Measurements from ENCODE around the gene C20orf96. TPM values are rescaled to one million over a fixed set of nuclear protein-coding genes. Genes with fewer than 3 reads are reported as not detected.

Gene C20orf96
- total and polyA plus RNA-seq, 2 of the 4 experiments (the other 2 are of a cell fraction) = 2.0 to 9.8 TPM

- H2AFZ ChIP-seq (replicated peaks; ENCODE audit: low read length, poor library complexity) = peak overlapping the region; percentile 97
- POLR2A ChIA-PET (ENCODE audit: unreplicated experiment) = interaction anchor here (0.6 kb wide), 1 partner anchor 30 kb away, joined by 3 read pairs; no protein-coding TSS in a partner anchor
- TF ChIP-seq SMC3 (IDR thresholded peaks at IDR 0.05; ENCODE audit: low read depth, low read length) = no peak
- no peak for TF ChIP-seq RCOR1 (IDR thresholded peaks at IDR 0.05; ENCODE audit: insufficient replicate concordance, low read length)
- TF ChIP-seq RFX5 (IDR thresholded peaks at IDR 0.05; ENCODE audit: low read depth, low read length) = no peak
- H3K9me3 ChIP-seq (ENCODE audit: control insufficient read depth, insufficient read depth, low read length) = no peaks in the 10 kb centered on the region
- peak overlapping the region; percentile 94 for H3K4me3 ChIP-seq (ENCODE audit: insufficient read depth, low read depth, low read length)
- H2BK20ac ChIP-seq (ENCODE audit: low read depth, low read length) = no peak overlapping the region
- H3K4me1 ChIP-seq (ENCODE audit: control insufficient read depth, insufficient read depth, low read length) = peaks cover 17% of the 10 kb centered on the region
- H3K79me1 ChIP-seq (ENCODE audit: low read depth in 1 of 2, low read length in 2 of 2) = peaks cover 24 to 44% of the 10 kb centered on the region in 2 experiments; a peak in 3 of 4 replicates
- H4K91ac ChIP-seq (ENCODE audit: insufficient read depth, low read depth, low read length) = peak overlapping the region; percentile 80
- H2BK15ac ChIP-seq (ENCODE audit: low read depth, low read length) = no peak overlapping the region
- peak overlapping the region; percentile 75 for H3K4me2 ChIP-seq (ENCODE audit: low read depth, low read length)
- CTCF ChIA-PET = no interaction called here
- peak overlapping the region; percentile 71; the same call in 1 of the 2 replicates for H2AK5ac ChIP-seq (ENCODE audit: low read depth, low read length)
- peak overlapping the region in 1 of 2 experiments; percentile 68; a peak in 2 of 4 replicates for H4K8ac ChIP-seq (ENCODE audit: low read depth in 2 of 2, low read length in 2 of 2)
- peak overlapping the region; percentile 97 for H3K27ac ChIP-seq (ENCODE audit: insufficient read depth, low read length)
- DNase-seq = no peak
- dilution Hi-C loops (cut with HindIII; ENCODE audit: low sequenced_read_pairs, unreplicated experiment) (no loop called here), in situ Hi-C loops (cut with MboI; ENCODE audit: low sequenced_read_pairs) (no loop called here), intact Hi-C loops (cut with micrococcal nuclease) (loop anchor here (1.0 kb wide), 1 partner anchor 29 kb away; the partner anchor contains the start of gene ZCCHC3)
- H3K14ac ChIP-seq (replicated peaks; ENCODE audit: low read depth, low read length) = peak overlapping the region; percentile 83
- peaks cover 8% of the 10 kb centered on the region; the same call in 1 of the 2 replicates for H3K36me3 ChIP-seq (ENCODE audit: control insufficient read depth, insufficient read depth, low read length)
- H3K9me1 ChIP-seq (ENCODE audit: insufficient read depth, low read length) = peaks cover 4% of the 10 kb centered on the region; the same call in 1 of the 2 replicates
- WGBS, 2 experiments (ENCODE audit: extremely low coverage in 2 of 2, insufficient read length in 1 of 2) = 0% methylated on average over 21 of the region's 38 CpGs; no CpG with 5 or more reads in 1 of the 2 experiments
- peak overlapping the region; percentile 99 for H2AK9ac ChIP-seq (replicated peaks; ENCODE audit: low read depth, low read length, poor library complexity)
- ATAC-seq (ENCODE audit: low read depth) = no peak
- H2BK120ac ChIP-seq (ENCODE audit: low read depth, low read length) = 0 out of 2 replicates have a peak overlapping the region, but pooled peaks have one; percentile 27
- H3K18ac ChIP-seq (ENCODE audit: low read depth, low read length) = peak overlapping the region; percentile 65; the same call in 1 of the 2 replicates
- H3K27me3 ChIP-seq (ENCODE audit: control insufficient read depth, insufficient read depth, low read length) = no peaks in the 10 kb centered on the region
- peak overlapping the region; percentile 92 for H3K4ac ChIP-seq (ENCODE audit: low read depth, low read length)
- no peak overlapping the region for H3K56ac ChIP-seq (ENCODE audit: extremely low read depth, insufficient read depth, low read length)
- peak overlapping the region; percentile 70 for H4K5ac ChIP-seq (ENCODE audit: low read depth, low read length)
- peak overlapping the region; percentile 92 for H2BK5ac ChIP-seq (ENCODE audit: low read depth, low read length, poor library complexity, severe bottlenecking)
- peak overlapping the region; percentile 87 for H3K9ac ChIP-seq (ENCODE audit: low read depth, low read length)
- peaks cover 47% of the 10 kb centered on the region for H4K20me1 ChIP-seq (ENCODE audit: insufficient read depth, low read length)
- BruUV-seq (replicated peaks) = no TSS peak
- H3K23ac ChIP-seq (ENCODE audit: low read depth, low read length) = peak overlapping the region; percentile 79; the same call in 1 of the 2 replicates
Observed at GRCh38 chr20:326645-327185, 36.2 kb upstream of the C20orf96 start.
